HG03432 (cell line): ENCODE measurements around the gene NXPE1.

Source experiments
- ATAC-seq: cut with Tn5 transposase; IDR thresholded peaks from one replicate; pipeline ENCODE4 v1.9.1; 2021; ENCODE audit warnings: mild to moderate bottlenecking, moderate library complexity; ENCODE audit not compliant: unreplicated experiment

Gene NXPE1

GRCh38 chr11:114563077-114563476 lies 3.4 kb upstream of the NXPE1 start:
- ATAC-seq, result no peak

- no peak for ATAC-seq
Observed at GRCh38 chr11:114562166-114562916, 2.7 kb upstream of the NXPE1 start.

- no peak for ATAC-seq
Observed at GRCh38 chr11:114556135-114556534, 3.5 kb downstream of the NXPE1 start.

GRCh38 chr11:114553642-114554041 lies 6.0 kb downstream of the NXPE1 start:
- ATAC-seq, result no peak

GRCh38 chr11:114551060-114551459 lies 8.6 kb downstream of the NXPE1 start:
- ATAC-seq, result no peak

GRCh38 chr11:114525682-114526081 lies 34.0 kb downstream of the NXPE1 start:
- no peak for ATAC-seq

GRCh38 chr11:114524122-114524521 lies 35.6 kb downstream of the NXPE1 start:
- ATAC-seq, result no peak

- no peak for ATAC-seq
Observed at GRCh38 chr11:114522818-114523217, 36.9 kb downstream of the NXPE1 start.

GRCh38 chr11:114511538-114511937 lies 48.1 kb downstream of the NXPE1 start:
- ATAC-seq, result no peak

- no peak for ATAC-seq
Observed at GRCh38 chr11:114511079-114511478, 48.6 kb downstream of the NXPE1 start.

- no peak for ATAC-seq
Observed at GRCh38 chr11:114501901-114502300, 57.8 kb downstream of the NXPE1 start.

- ATAC-seq, result no peak
Observed at GRCh38 chr11:114499756-114500155, 59.9 kb downstream of the NXPE1 start.

- no peak for ATAC-seq
Observed at GRCh38 chr11:114496915-114497314, 62.8 kb downstream of the NXPE1 start.

- no peak for ATAC-seq
Observed at GRCh38 chr11:114483929-114484328, 75.8 kb downstream of the NXPE1 start.

- ATAC-seq, result no peak
Observed at GRCh38 chr11:114482114-114482513, 77.6 kb downstream of the NXPE1 start.

GRCh38 chr11:114479331-114479730 lies 80.3 kb downstream of the NXPE1 start:
- no peak for ATAC-seq

GRCh38 chr11:114478768-114479167 lies 80.9 kb downstream of the NXPE1 start:
- ATAC-seq, result no peak

GRCh38 chr11:114478001-114478410 lies 81.7 kb downstream of the NXPE1 start:
- no peak for ATAC-seq

- ATAC-seq, result no peak
Observed at GRCh38 chr11:114472661-114473060, 87.0 kb downstream of the NXPE1 start.
